ENCODE measurements around the gene PPFIBP1.

PPFIBP1 gene

GRCh38 chr12:27645671-27646070, 121.7 kb downstream of the PPFIBP1 start:
- TF ChIP-seq, protein P1, sequence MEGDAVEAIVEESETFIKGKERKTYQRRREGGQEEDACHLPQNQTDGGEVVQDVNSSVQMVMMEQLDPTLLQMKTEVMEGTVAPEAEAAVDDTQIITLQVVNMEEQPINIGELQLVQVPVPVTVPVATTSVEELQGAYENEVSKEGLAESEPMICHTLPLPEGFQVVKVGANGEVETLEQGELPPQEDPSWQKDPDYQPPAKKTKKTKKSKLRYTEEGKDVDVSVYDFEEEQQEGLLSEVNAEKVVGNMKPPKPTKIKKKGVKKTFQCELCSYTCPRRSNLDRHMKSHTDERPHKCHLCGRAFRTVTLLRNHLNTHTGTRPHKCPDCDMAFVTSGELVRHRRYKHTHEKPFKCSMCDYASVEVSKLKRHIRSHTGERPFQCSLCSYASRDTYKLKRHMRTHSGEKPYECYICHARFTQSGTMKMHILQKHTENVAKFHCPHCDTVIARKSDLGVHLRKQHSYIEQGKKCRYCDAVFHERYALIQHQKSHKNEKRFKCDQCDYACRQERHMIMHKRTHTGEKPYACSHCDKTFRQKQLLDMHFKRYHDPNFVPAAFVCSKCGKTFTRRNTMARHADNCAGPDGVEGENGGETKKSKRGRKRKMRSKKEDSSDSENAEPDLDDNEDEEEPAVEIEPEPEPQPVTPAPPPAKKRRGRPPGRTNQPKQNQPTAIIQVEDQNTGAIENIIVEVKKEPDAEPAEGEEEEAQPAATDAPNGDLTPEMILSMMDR (IDR thresholded peaks at IDR 0.05), result no peak

- TF ChIP-seq, protein P1 (IDR thresholded peaks at IDR 0.05), result no peak
Measured at GRCh38 chr12:27646149-27646548, 122.1 kb downstream of the PPFIBP1 start.

GRCh38 chr12:27650011-27650410, 126.0 kb downstream of the PPFIBP1 start:
- TF ChIP-seq, protein P1 (IDR thresholded peaks at IDR 0.05), result no peak

DNA sequence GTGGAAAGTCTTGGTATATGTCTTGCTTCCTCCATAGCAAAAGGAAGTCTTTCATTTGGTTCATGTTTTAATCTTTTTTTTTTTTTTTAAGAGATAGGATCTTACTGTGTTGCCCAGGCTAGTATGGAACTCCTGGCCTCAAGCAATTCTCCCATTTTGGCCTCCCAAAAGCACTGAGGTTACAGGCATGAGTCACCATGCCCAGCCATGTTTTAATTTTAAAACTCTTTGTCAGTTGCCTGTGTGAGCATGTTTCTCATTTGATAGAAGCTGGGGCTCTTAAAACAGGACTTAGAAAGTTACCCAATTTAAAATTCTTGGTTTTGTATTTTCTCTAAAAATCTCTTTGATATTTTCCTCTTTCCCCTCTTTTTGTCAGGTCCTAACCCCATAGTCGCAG, 127.2 kb downstream of the PPFIBP1 start:
- TF ChIP-seq, protein P1 (IDR thresholded peaks at IDR 0.05), result no peak

DNA sequence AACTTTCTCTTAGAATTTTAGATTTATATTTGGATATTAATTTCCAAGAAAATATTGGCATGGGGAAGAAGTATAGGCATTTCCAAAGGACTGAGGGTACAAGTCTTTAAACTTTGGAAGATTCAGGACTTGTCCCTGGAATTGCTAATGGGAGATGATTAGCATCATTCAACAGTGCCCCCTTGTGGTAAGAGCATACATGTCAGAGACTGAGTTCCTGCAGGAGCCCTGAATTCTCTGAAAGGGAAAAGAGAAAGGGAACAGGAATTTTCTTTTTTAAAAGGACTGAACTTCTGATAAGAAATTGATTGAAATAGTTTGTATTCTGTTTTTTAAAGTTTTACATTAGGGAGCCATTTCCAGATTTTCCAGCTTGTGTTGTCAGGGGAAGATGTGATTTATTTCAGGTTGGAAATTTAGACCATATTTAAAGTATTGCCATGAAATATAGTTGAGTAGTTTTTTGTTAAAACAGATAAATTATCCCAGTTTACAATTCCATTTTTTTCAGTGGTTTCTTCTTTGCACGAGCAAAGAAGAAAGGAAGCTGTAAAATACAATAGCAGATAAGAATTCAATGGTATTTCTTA, 128.3 kb downstream of the PPFIBP1 start:
- TF ChIP-seq, protein P1 (IDR thresholded peaks at IDR 0.05), result peak; percentile 80

- TF ChIP-seq, protein P1 (IDR thresholded peaks at IDR 0.05), result no peak
Measured at GRCh38 chr12:27653661-27654060, 129.7 kb downstream of the PPFIBP1 start.

- TF ChIP-seq, protein P1 (IDR thresholded peaks at IDR 0.05), result no peak
Measured at GRCh38 chr12:27657296-27657695, 133.3 kb downstream of the PPFIBP1 start.

- TF ChIP-seq, protein P1 (IDR thresholded peaks at IDR 0.05), result no peak
Measured at GRCh38 chr12:27665704-27666103, 141.7 kb downstream of the PPFIBP1 start.

Data from LNCAP (cell line).